Measurements from ENCODE around the gene GBP7.

The GBP7 gene

DNA sequence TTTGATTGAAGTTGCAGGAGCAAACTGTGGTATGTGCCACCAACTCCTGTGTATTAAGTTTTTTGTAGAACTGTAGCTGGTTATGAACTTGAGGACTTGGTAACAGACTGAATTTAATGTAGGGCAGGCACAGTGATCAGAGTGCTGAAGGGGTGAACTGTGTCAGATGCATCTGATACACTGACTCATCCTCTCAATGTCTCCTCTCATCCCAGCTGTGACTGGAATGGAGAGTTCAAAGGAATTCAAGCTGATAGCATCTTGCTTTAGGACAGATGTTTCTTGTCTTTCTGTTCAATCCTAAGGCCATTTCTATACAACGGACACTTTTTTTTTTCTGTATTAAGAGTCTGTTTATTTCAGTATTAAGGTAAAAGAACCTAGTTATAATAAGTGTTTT lies 85.8 kb downstream of the GBP7 start:
- H3K9me2 ChIP-seq (replicated peaks; ENCODE audit: insufficient read depth, low read length): no peaks in the 10 kb centered on the region
- H4K20me1 ChIP-seq (ENCODE audit: insufficient read depth, low read length): no peaks in the 10 kb centered on the region
- H2AFZ ChIP-seq (ENCODE audit: low read length): no peak overlapping the region
- H3K27me3 ChIP-seq (replicated peaks; ENCODE audit: insufficient read depth, low read length): no peaks in the 10 kb centered on the region
- H3F3A ChIP-seq (ENCODE audit: insufficient read depth, low read length): no peaks in the 10 kb centered on the region
- H3K79me2 ChIP-seq (ENCODE audit: low read length): no peaks in the 10 kb centered on the region
- H3K9ac ChIP-seq (ENCODE audit: low read length): no peak overlapping the region
- H3K4me2 ChIP-seq (ENCODE audit: low read depth, low read length): no peak overlapping the region
- H3K4me1 ChIP-seq (ENCODE audit: low read length): no peaks in the 10 kb centered on the region
- no peak overlapping the region for H3K4me3 ChIP-seq (ENCODE audit: low read length)
- H3K9me3 ChIP-seq (replicated peaks; ENCODE audit: insufficient read depth, low read length): no peaks in the 10 kb centered on the region
- DNase-seq: no peak
- no peak for TF ChIP-seq EZH2phosphoT487 (IDR thresholded peaks at IDR 0.05; ENCODE audit: low read length)
- TF ChIP-seq, protein P1, sequence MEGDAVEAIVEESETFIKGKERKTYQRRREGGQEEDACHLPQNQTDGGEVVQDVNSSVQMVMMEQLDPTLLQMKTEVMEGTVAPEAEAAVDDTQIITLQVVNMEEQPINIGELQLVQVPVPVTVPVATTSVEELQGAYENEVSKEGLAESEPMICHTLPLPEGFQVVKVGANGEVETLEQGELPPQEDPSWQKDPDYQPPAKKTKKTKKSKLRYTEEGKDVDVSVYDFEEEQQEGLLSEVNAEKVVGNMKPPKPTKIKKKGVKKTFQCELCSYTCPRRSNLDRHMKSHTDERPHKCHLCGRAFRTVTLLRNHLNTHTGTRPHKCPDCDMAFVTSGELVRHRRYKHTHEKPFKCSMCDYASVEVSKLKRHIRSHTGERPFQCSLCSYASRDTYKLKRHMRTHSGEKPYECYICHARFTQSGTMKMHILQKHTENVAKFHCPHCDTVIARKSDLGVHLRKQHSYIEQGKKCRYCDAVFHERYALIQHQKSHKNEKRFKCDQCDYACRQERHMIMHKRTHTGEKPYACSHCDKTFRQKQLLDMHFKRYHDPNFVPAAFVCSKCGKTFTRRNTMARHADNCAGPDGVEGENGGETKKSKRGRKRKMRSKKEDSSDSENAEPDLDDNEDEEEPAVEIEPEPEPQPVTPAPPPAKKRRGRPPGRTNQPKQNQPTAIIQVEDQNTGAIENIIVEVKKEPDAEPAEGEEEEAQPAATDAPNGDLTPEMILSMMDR (IDR thresholded peaks at IDR 0.05; ENCODE audit: low read length): no peak
- TF ChIP-seq EZH2 (optimal IDR thresholded peaks at IDR 0.05; ENCODE audit: low read depth, low read length): no peak
- no peaks in the 10 kb centered on the region for H3K36me3 ChIP-seq (replicated peaks; ENCODE audit: insufficient read depth, low read length)
- H3K27ac ChIP-seq (ENCODE audit: low read length): no peak overlapping the region

DNA sequence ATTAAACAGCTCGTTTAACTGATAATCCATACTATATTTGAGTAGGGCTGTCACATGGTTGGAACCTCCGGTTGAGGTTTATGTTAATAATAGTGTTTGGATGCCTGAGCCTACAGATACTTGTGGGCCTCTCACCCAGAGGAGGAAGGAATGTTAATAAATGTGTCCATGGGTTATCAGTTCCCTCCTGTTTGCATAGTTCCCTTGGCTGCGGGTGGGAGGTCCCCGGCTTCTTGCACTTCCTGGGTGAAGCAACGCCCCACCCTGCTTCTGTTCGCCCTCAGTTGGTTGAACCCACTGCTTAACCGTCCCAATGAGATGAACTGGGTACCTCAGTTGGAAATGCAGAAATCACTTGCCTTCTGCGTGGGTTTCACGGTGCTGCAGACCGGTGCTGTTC lies 87.2 kb downstream of the GBP7 start:
- no peaks in the 10 kb centered on the region for H3K79me2 ChIP-seq (ENCODE audit: low read length)
- no peaks in the 10 kb centered on the region for H3F3A ChIP-seq (ENCODE audit: insufficient read depth, low read length)
- no peaks in the 10 kb centered on the region for H3K4me1 ChIP-seq (ENCODE audit: low read length)
- H3K9me2 ChIP-seq (replicated peaks; ENCODE audit: insufficient read depth, low read length): no peaks in the 10 kb centered on the region
- no peak overlapping the region for H2AFZ ChIP-seq (ENCODE audit: low read length)
- H3K4me3 ChIP-seq (ENCODE audit: low read length): no peak overlapping the region
- no peaks in the 10 kb centered on the region for H3K9me3 ChIP-seq (replicated peaks; ENCODE audit: insufficient read depth, low read length)
- H4K20me1 ChIP-seq (ENCODE audit: insufficient read depth, low read length): no peaks in the 10 kb centered on the region
- H3K27me3 ChIP-seq (replicated peaks; ENCODE audit: insufficient read depth, low read length): no peaks in the 10 kb centered on the region
- DNase-seq: no peak
- H3K27ac ChIP-seq (ENCODE audit: low read length): no peak overlapping the region
- no peaks in the 10 kb centered on the region for H3K36me3 ChIP-seq (replicated peaks; ENCODE audit: insufficient read depth, low read length)
- TF ChIP-seq, protein P1 (IDR thresholded peaks at IDR 0.05; ENCODE audit: low read length): no peak
- TF ChIP-seq EZH2phosphoT487 (IDR thresholded peaks at IDR 0.05; ENCODE audit: low read length): no peak
- TF ChIP-seq EZH2 (optimal IDR thresholded peaks at IDR 0.05; ENCODE audit: low read depth, low read length): no peak
- no peak overlapping the region for H3K4me2 ChIP-seq (ENCODE audit: low read depth, low read length)
- H3K9ac ChIP-seq (ENCODE audit: low read length): no peak overlapping the region

DNA sequence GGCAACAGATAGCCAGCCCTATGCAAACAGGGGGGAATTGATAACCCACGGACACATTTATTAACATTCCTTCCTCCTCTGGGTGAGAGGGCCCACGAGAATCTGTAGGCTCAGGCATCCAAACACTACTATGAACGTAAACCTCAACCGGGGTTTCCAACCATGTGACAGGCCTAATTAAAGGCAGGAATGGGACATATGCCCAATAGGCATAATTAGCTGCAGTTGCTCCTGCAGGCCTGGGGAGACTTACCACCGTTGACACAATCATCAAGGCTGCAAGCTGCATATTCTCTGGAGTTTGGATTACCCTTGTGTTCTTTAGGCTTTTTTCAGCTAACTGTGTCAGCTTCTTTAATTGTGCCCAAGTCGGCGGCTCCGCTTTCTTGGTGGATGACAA lies 88.6 kb downstream of the GBP7 start:
- no peak overlapping the region for H3K4me2 ChIP-seq (ENCODE audit: low read depth, low read length)
- no peaks in the 10 kb centered on the region for H3K9me3 ChIP-seq (replicated peaks; ENCODE audit: insufficient read depth, low read length)
- no peaks in the 10 kb centered on the region for H3K9me2 ChIP-seq (replicated peaks; ENCODE audit: insufficient read depth, low read length)
- no peak overlapping the region for H2AFZ ChIP-seq (ENCODE audit: low read length)
- H3K27me3 ChIP-seq (replicated peaks; ENCODE audit: insufficient read depth, low read length): no peaks in the 10 kb centered on the region
- H4K20me1 ChIP-seq (ENCODE audit: insufficient read depth, low read length): no peaks in the 10 kb centered on the region
- no peak overlapping the region for H3K27ac ChIP-seq (ENCODE audit: low read length)
- H3K4me3 ChIP-seq (ENCODE audit: low read length): no peak overlapping the region
- no peaks in the 10 kb centered on the region for H3K36me3 ChIP-seq (replicated peaks; ENCODE audit: insufficient read depth, low read length)
- no peaks in the 10 kb centered on the region for H3K4me1 ChIP-seq (ENCODE audit: low read length)
- H3F3A ChIP-seq (ENCODE audit: insufficient read depth, low read length): no peaks in the 10 kb centered on the region
- H3K9ac ChIP-seq (ENCODE audit: low read length): no peak overlapping the region
- no peak for DNase-seq
- no peaks in the 10 kb centered on the region for H3K79me2 ChIP-seq (ENCODE audit: low read length)
- TF ChIP-seq EZH2phosphoT487 (IDR thresholded peaks at IDR 0.05; ENCODE audit: low read length) (no peak), EZH2 (optimal IDR thresholded peaks at IDR 0.05; ENCODE audit: low read depth, low read length) (no peak)
- TF ChIP-seq, protein P1 (IDR thresholded peaks at IDR 0.05; ENCODE audit: low read length): no peak
